GM21723 (cell line): ENCODE data around the gene SAG.

Source experiments
- ATAC-seq: cut with Tn5 transposase; IDR thresholded peaks from one replicate; pipeline ENCODE4 v1.9.1; 2021; ENCODE audit warnings: mild to moderate bottlenecking, moderate library complexity; ENCODE audit not compliant: unreplicated experiment

SAG gene

GRCh38 chr2:233353769-233354499 lies 46.3 kb downstream of the SAG start, which contains the start of gene DGKD:
Gene DGKD, plus strand, starts transcription at chr2:233354494. Its CDS starts 25 bp downstream, at chr2:233354519.
- peak; percentile 50 for ATAC-seq

DNA sequence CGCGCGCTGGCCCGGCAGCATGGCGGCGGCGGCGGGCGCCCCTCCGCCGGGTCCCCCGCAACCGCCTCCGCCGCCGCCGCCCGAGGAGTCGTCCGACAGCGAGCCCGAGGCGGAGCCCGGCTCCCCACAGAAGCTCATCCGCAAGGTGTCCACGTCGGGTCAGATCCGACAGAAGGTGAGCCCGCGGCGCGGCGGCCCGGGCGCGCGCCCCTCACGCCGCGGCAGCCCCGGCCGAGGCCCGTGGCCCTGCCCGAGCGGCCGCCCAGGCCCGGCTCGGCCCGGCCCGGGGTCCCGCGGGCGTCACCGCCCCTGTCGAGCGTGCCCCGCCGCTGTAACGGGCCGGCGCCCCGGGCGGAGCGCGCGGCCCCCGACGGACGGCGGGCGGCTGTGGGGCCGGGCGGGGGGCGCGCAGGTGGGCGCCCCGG lies 46.9 kb downstream of the SAG start:
- peak; percentile 42 for ATAC-seq

DNA sequence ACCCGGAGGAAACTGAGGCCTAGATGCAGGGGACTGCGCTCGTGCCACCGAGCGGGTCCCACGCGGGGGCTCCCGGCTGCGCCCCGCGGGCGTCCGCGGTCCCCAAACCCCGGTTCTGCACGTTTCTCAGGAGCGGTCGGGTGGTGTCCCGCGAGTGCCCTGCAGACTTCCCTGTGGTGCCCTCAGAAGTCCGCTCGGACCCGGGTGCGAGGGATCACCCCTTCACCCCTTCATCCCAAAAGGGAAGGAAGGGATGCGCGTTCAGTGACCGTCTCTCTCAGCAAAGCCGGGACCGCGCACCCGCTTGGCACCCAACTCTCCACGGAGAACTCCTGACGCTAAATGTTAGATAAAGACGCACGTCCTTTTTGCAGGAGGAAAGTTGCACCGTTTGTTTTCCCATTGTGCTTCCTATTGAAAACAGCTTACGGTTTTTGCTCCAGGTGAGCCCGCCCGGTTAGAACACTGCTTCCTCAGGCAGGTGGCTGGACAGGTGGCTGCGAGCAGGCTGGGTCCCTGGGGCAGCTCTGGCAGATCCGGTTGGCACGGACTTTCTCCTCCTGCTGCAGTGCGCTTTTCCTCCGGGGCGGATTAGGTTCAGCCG lies 47.5 kb downstream of the SAG start:
- ATAC-seq, result peak; percentile 2

- no peak for ATAC-seq
Observed at GRCh38 chr2:233355916-233356315, 48.3 kb downstream of the SAG start.

DNA sequence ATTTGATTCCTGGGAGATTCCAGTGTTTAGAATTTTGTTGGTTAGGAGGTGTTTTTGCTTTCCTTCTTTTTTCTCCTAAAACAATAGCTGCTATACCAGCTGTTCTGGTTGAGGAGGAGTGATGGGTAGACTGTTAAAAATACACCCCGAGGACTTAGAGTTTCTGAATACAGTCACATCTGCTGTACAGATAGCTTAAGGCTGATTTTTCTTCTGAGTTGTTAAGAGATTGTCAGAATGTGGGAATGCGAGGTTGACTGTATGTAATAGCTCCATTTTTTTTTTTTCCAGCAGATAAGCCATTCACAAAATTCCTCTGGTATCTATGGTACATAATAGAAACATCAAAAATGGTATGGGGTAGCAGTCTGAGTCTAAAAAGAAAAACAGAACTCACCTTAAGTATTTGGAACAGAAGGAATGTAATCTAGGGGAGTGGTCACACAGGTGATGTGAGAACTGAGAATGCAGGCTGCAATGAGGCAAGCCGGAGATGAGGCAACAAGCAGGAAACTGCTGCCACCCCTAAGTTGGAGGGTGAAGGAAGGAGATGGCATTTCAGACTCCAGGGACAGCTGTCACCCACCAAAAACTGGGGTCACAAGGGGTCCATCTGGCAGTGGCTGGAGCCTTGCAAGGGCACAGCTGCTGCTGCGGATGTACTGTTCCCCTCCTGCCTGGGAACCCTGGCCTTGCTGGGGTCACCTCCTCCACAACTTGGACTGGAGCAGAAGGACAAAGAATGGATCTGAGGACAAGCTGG lies 49.1 kb downstream of the SAG start:
- no peak for ATAC-seq

DNA sequence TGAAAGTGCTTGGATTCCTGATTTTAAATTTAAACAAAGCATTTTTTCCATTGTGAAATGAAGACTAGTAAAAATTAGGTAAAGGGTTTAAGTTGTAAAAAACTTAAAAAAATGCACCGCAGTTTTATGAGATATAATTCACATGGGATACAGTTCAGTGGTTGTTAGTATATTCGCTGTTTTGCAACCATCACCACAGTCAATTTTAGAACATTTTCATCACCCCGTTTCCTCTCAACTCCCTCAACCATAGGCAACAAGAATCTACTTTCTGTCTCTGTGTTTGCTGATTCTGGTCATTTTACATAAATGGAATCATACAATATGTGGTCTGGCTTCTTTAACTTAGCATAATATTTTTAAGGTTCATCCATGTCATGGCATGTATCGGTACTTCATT lies 50.7 kb downstream of the SAG start:
- ATAC-seq, result no peak

DNA sequence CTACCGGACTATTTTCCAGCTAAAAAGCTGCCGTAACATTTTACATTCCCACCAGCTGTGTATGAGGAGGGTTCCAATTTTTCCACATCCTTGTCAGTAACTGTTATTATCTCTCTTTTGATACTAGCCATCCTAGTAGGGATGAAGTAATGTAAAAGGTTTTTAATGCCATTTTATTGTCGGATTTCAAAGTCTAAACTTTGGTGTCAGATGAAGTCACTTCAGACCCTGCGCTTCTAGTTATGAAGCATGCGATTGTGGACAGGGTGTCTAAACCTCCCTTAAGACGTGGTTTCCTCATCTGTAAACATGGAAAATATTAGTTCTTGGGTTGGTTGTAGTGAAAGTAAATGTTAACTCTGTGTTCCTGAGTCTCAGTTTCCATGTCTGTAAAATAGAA lies 51.3 kb downstream of the SAG start:
- ATAC-seq, result no peak

GRCh38 chr2:233359823-233360222 lies 52.2 kb downstream of the SAG start:
- ATAC-seq, result no peak

DNA sequence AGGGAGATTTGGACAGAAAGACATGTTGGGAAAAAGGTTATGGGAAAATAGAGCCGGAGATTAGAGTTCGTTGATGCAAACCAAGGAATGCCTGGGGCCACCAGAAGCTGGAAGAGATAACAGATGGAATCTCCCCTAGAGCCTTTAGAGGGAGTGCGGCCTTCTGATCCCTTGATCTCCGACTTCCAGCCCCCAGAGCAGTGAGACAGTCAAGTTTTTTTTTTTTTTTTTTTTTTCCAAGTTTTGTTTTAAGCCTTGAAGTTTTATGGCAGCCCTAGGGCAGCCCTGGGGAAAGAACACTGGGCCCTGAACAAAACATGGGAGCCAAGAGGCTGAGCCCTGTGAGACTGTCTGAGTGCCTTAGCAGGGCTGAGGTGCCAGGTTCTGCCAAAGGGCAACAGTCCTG lies 53.2 kb downstream of the SAG start:
- no peak for ATAC-seq

DNA sequence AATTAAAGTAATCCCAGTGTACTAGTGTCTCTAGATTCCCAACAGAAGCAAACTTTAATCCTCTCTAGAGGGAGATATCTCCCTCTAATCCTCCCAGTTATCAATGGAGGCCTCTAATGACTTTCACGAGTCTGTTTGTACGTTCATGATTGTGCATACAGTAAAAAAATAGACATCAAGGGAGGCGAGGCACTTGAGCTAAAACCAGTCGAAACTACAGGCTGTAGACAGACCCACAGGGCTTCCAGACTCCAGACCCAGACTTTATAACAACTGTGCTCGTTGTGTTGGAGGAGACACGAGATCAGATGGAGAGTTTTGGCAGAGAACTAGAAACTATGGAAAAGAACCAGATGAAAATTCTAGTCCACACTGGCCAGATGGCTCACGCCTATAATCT lies 53.7 kb downstream of the SAG start:
- no peak for ATAC-seq

DNA sequence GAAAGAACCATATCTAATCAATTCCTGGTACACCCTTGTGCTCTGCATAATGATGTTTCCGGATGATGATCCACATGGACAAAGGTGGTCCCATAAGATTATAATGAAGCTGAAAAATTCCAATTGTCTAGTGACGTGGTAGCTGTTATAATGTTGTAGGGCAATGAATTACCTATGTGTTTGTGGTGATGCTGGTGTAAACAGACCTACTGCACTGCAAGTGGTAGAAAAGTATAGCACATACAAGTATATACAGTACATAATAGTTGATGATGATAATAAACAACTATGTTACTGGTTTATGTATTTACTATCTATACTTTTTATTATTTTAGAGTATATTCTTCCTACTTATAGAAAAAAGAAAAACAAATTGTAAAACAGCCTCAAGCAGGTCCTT lies 55.1 kb downstream of the SAG start:
- ATAC-seq, result no peak

GRCh38 chr2:233363744-233364235 lies 56.2 kb downstream of the SAG start:
- ATAC-seq, result no peak

- ATAC-seq, result no peak
Observed at GRCh38 chr2:233365861-233366520, 58.4 kb downstream of the SAG start.

- ATAC-seq, result no peak
Observed at GRCh38 chr2:233367586-233367985, 60.0 kb downstream of the SAG start.

GRCh38 chr2:233368756-233369155 lies 61.1 kb downstream of the SAG start:
- no peak for ATAC-seq

DNA sequence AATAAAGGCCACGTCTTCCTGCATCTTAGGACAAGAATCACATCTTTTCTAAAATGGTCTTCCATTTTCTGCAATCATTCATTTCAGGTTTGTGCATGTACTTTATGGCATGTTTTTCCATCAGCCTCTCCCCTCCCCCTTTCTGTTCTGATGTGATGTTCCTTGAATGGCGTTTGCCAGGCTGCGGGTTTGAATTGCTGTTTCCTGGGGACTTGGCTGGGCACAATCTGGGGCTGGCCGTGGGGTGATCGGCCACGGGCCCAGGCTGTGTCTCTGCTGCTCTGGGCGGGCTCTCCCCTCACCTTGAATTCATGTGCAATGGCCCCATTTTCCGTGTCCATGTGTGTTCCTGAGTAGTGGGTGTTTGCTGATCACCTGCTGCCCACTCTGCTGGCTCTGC lies 61.8 kb downstream of the SAG start:
- ATAC-seq, result no peak

DNA sequence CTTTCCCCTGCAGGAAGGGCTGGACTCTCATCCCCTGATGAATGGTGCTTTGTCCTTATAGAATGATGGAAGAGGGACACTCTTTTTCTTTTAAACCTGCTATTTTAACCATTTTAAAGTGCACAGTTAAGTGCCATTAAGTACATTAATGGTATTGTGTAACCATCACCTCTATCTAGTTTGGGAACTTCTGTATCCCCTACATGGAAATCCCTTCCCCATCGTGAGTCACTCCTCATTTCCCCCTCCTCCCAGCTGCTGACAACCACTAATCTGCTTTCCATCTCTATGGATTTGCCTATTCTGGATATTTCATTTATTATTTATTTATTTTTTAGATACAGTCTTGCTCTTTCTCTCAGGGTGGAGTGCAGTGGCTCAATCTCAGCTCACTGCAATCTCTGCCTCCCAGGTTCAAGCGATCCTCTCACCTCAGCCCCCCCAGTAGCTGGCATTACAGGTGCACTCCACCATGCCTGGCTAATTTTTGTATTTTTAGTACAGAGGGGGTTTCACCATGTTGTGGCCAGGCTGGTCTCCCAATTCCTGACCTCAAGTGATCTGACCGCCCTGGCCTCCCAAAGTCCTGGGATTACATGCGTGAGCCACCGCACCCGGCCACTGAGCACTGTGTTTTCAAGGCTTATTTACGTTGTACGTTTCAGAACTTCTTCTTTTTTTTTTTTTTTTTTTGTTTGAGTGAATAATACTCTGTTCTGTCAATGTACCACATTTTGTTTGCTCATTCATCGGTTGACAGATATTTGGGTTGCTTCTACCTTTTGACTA lies 62.5 kb downstream of the SAG start:
- ATAC-seq, result no peak

DNA sequence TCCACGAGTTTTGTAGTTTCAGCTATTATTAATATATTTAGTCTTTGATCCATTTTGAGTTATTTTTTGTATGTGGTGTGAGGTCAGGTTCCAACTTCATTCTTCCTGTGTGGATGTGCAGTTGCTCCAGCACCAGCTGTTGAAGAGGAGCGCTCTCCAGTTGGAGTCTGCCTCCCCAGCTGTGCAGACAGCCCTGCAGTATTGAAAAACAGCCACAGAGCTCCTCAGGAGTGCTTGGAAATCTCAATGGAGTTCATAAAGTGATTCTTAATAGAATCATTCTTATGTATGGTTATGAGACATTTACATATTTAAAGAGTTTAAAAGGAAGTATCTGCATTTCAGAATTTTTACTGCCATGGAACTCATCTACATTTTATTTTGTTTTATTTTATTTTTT lies 64.0 kb downstream of the SAG start:
- ATAC-seq, result no peak

- no peak for ATAC-seq
Observed at GRCh38 chr2:233372855-233373254, 65.2 kb downstream of the SAG start.

DNA sequence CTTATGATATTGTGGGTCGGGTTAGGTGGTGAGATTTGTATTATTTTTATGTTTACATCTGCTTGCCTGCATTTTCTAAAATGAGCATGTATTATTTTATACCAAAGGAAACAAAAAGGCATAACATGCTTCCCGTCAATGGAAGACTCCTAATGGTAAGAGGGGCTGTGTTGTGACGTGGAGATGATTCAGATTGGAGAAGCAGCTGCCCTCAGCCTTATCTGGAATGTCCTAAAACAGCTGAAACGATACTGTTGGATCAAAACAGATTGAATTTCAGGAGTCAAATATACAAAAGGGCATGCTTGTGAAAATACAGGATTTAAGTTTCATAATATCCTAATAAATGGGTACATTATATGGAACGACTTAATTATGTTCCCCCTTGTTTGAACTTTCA lies 65.7 kb downstream of the SAG start:
- ATAC-seq, result no peak
